ENCODE results near the gene KCNK10.

Gene KCNK10

GRCh38 chr14:88323086-88323522 lies at the start of gene KCNK10:
TSS of gene KCNK10 (minus strand) at chr14:88323269. CDS start at chr14:88322798, 471 bp downstream.
- Histone ChIP-seq H3K27me3 (ENCODE audit: control insufficient read depth in 1 of 2, insufficient read depth in 2 of 2, low read length in 2 of 2) (peaks cover 68 to 79% of the 10 kb centered on the region in 2 donors), H3K9ac (ENCODE audit: low read depth in 1 of 2, low read length in 2 of 2) (no peak within 1 kb of the TSS), H3K9me3 (ENCODE audit: control insufficient read depth in 1 of 2, low read length in 2 of 2) (no peaks in the 10 kb centered on the region)

GRCh38 chr14:88369496-88369895 lies 46.4 kb upstream of the KCNK10 start:
- Histone ChIP-seq H3K27me3 (ENCODE audit: control insufficient read depth in 1 of 2, insufficient read depth in 2 of 2, low read length in 2 of 2) (no peaks in the 10 kb centered on the region), H3K27ac (ENCODE audit: low read depth, low read length) (no peak overlapping the region), H3K4me3 (ENCODE audit: low read depth in 1 of 2, low read length in 2 of 2) (no peak overlapping the region), H3K9ac (ENCODE audit: low read depth in 1 of 2, low read length in 2 of 2) (no peak overlapping the region), H3K36me3 (ENCODE audit: control insufficient read depth in 1 of 2, insufficient read depth in 2 of 2, low read length in 2 of 2) (no peaks in the 10 kb centered on the region), H3K4me1 (ENCODE audit: control insufficient read depth in 1 of 2, insufficient read depth in 2 of 2, low read length in 2 of 2) (no peaks in the 10 kb centered on the region), H3K9me3 (ENCODE audit: control insufficient read depth in 1 of 2, low read length in 2 of 2) (no peaks in the 10 kb centered on the region)

More at GRCh38 chr14:88323086-88323522, at the start of gene KCNK10:
- Histone ChIP-seq H3K4me1 (ENCODE audit: control insufficient read depth in 1 of 2, insufficient read depth in 2 of 2, low read length in 2 of 2) (peaks cover 9 to 12% of the 10 kb centered on the region in 2 donors), H3K4me3 (ENCODE audit: low read depth in 1 of 2, low read length in 2 of 2) (peak within 1 kb of the TSS in 1 of 2 donors; percentile 54), H3K27ac (ENCODE audit: low read depth, low read length) (no peak within 1 kb of the TSS), H3K36me3 (ENCODE audit: control insufficient read depth in 1 of 2, insufficient read depth in 2 of 2, low read length in 2 of 2) (no peaks in the 10 kb centered on the region)

GRCh38 chr14:88364710-88365413 lies 41.8 kb upstream of the KCNK10 start:
- no peak overlapping the region for H3K9ac ChIP-seq (ENCODE audit: low read depth in 1 of 2, low read length in 2 of 2)
- H3K36me3 ChIP-seq (ENCODE audit: control insufficient read depth in 1 of 2, insufficient read depth in 2 of 2, low read length in 2 of 2): no peaks in the 10 kb centered on the region
- H3K27ac ChIP-seq (ENCODE audit: low read depth, low read length): no peak overlapping the region
- H3K9me3 ChIP-seq (ENCODE audit: control insufficient read depth in 1 of 2, low read length in 2 of 2): no peaks in the 10 kb centered on the region
- no peak overlapping the region for H3K4me3 ChIP-seq (ENCODE audit: low read depth in 1 of 2, low read length in 2 of 2)
- H3K4me1 ChIP-seq (ENCODE audit: control insufficient read depth in 1 of 2, insufficient read depth in 2 of 2, low read length in 2 of 2): no peaks in the 10 kb centered on the region
- no peaks in the 10 kb centered on the region for H3K27me3 ChIP-seq (ENCODE audit: control insufficient read depth in 1 of 2, insufficient read depth in 2 of 2, low read length in 2 of 2)

- no peaks in the 10 kb centered on the region for H3K4me1 ChIP-seq (ENCODE audit: control insufficient read depth in 1 of 2, insufficient read depth in 2 of 2, low read length in 2 of 2)
- no peaks in the 10 kb centered on the region for H3K27me3 ChIP-seq (ENCODE audit: control insufficient read depth in 1 of 2, insufficient read depth in 2 of 2, low read length in 2 of 2)
- H3K4me3 ChIP-seq (ENCODE audit: low read depth in 1 of 2, low read length in 2 of 2): no peak overlapping the region
- H3K9me3 ChIP-seq (ENCODE audit: control insufficient read depth in 1 of 2, low read length in 2 of 2): no peaks in the 10 kb centered on the region
- H3K36me3 ChIP-seq (ENCODE audit: control insufficient read depth in 1 of 2, insufficient read depth in 2 of 2, low read length in 2 of 2): no peaks in the 10 kb centered on the region
- no peak overlapping the region for H3K9ac ChIP-seq (ENCODE audit: low read depth in 1 of 2, low read length in 2 of 2)
- no peak overlapping the region for H3K27ac ChIP-seq (ENCODE audit: low read depth, low read length)
Measured at GRCh38 chr14:88363644-88364043, 40.6 kb upstream of the KCNK10 start.

GRCh38 chr14:88359500-88359899 lies 36.4 kb upstream of the KCNK10 start:
- Histone ChIP-seq H3K36me3 (ENCODE audit: control insufficient read depth in 1 of 2, insufficient read depth in 2 of 2, low read length in 2 of 2) (no peaks in the 10 kb centered on the region), H3K4me1 (ENCODE audit: control insufficient read depth in 1 of 2, insufficient read depth in 2 of 2, low read length in 2 of 2) (no peaks in the 10 kb centered on the region), H3K9ac (ENCODE audit: low read depth in 1 of 2, low read length in 2 of 2) (no peak overlapping the region), H3K9me3 (ENCODE audit: control insufficient read depth in 1 of 2, low read length in 2 of 2) (no peaks in the 10 kb centered on the region), H3K27ac (ENCODE audit: low read depth, low read length) (no peak overlapping the region), H3K27me3 (ENCODE audit: control insufficient read depth in 1 of 2, insufficient read depth in 2 of 2, low read length in 2 of 2) (no peaks in the 10 kb centered on the region), H3K4me3 (ENCODE audit: low read depth in 1 of 2, low read length in 2 of 2) (no peak overlapping the region)

- Histone ChIP-seq H3K9ac (ENCODE audit: low read depth in 1 of 2, low read length in 2 of 2) (no peak overlapping the region), H3K36me3 (ENCODE audit: control insufficient read depth in 1 of 2, insufficient read depth in 2 of 2, low read length in 2 of 2) (no peaks in the 10 kb centered on the region), H3K4me1 (ENCODE audit: control insufficient read depth in 1 of 2, insufficient read depth in 2 of 2, low read length in 2 of 2) (no peaks in the 10 kb centered on the region), H3K4me3 (ENCODE audit: low read depth in 1 of 2, low read length in 2 of 2) (no peak overlapping the region), H3K27me3 (ENCODE audit: control insufficient read depth in 1 of 2, insufficient read depth in 2 of 2, low read length in 2 of 2) (no peaks in the 10 kb centered on the region), H3K27ac (ENCODE audit: low read depth, low read length) (no peak overlapping the region), H3K9me3 (ENCODE audit: control insufficient read depth in 1 of 2, low read length in 2 of 2) (no peaks in the 10 kb centered on the region)
Measured at GRCh38 chr14:88354358-88354757, 31.3 kb upstream of the KCNK10 start.

- Histone ChIP-seq H3K36me3 (ENCODE audit: control insufficient read depth in 1 of 2, insufficient read depth in 2 of 2, low read length in 2 of 2) (no peaks in the 10 kb centered on the region), H3K4me1 (ENCODE audit: control insufficient read depth in 1 of 2, insufficient read depth in 2 of 2, low read length in 2 of 2) (no peaks in the 10 kb centered on the region), H3K27me3 (ENCODE audit: control insufficient read depth in 1 of 2, insufficient read depth in 2 of 2, low read length in 2 of 2) (no peaks in the 10 kb centered on the region), H3K27ac (ENCODE audit: low read depth, low read length) (no peak overlapping the region), H3K9me3 (ENCODE audit: control insufficient read depth in 1 of 2, low read length in 2 of 2) (no peaks in the 10 kb centered on the region), H3K4me3 (ENCODE audit: low read depth in 1 of 2, low read length in 2 of 2) (no peak overlapping the region), H3K9ac (ENCODE audit: low read depth in 1 of 2, low read length in 2 of 2) (no peak overlapping the region)
Measured at GRCh38 chr14:88352698-88353097, 29.6 kb upstream of the KCNK10 start.

GRCh38 chr14:88351966-88352691 lies 29.1 kb upstream of the KCNK10 start:
- Histone ChIP-seq H3K9me3 (ENCODE audit: control insufficient read depth in 1 of 2, low read length in 2 of 2) (no peaks in the 10 kb centered on the region), H3K9ac (ENCODE audit: low read depth in 1 of 2, low read length in 2 of 2) (no peak overlapping the region), H3K36me3 (ENCODE audit: control insufficient read depth in 1 of 2, insufficient read depth in 2 of 2, low read length in 2 of 2) (no peaks in the 10 kb centered on the region), H3K27me3 (ENCODE audit: control insufficient read depth in 1 of 2, insufficient read depth in 2 of 2, low read length in 2 of 2) (no peaks in the 10 kb centered on the region), H3K27ac (ENCODE audit: low read depth, low read length) (no peak overlapping the region), H3K4me3 (ENCODE audit: low read depth in 1 of 2, low read length in 2 of 2) (no peak overlapping the region), H3K4me1 (ENCODE audit: control insufficient read depth in 1 of 2, insufficient read depth in 2 of 2, low read length in 2 of 2) (no peaks in the 10 kb centered on the region)

- Histone ChIP-seq H3K36me3 (ENCODE audit: control insufficient read depth in 1 of 2, insufficient read depth in 2 of 2, low read length in 2 of 2) (no peaks in the 10 kb centered on the region), H3K9ac (ENCODE audit: low read depth in 1 of 2, low read length in 2 of 2) (no peak overlapping the region), H3K9me3 (ENCODE audit: control insufficient read depth in 1 of 2, low read length in 2 of 2) (no peaks in the 10 kb centered on the region), H3K27ac (ENCODE audit: low read depth, low read length) (no peak overlapping the region), H3K27me3 (ENCODE audit: control insufficient read depth in 1 of 2, insufficient read depth in 2 of 2, low read length in 2 of 2) (no peaks in the 10 kb centered on the region), H3K4me1 (ENCODE audit: control insufficient read depth in 1 of 2, insufficient read depth in 2 of 2, low read length in 2 of 2) (no peaks in the 10 kb centered on the region), H3K4me3 (ENCODE audit: low read depth in 1 of 2, low read length in 2 of 2) (no peak overlapping the region)
Measured at GRCh38 chr14:88348546-88348945, 25.5 kb upstream of the KCNK10 start.

GRCh38 chr14:88346048-88346639 lies 23.1 kb upstream of the KCNK10 start:
- Histone ChIP-seq H3K4me1 (ENCODE audit: control insufficient read depth in 1 of 2, insufficient read depth in 2 of 2, low read length in 2 of 2) (no peaks in the 10 kb centered on the region), H3K36me3 (ENCODE audit: control insufficient read depth in 1 of 2, insufficient read depth in 2 of 2, low read length in 2 of 2) (no peaks in the 10 kb centered on the region), H3K27ac (ENCODE audit: low read depth, low read length) (no peak overlapping the region), H3K9ac (ENCODE audit: low read depth in 1 of 2, low read length in 2 of 2) (no peak overlapping the region), H3K4me3 (ENCODE audit: low read depth in 1 of 2, low read length in 2 of 2) (no peak overlapping the region), H3K9me3 (ENCODE audit: control insufficient read depth in 1 of 2, low read length in 2 of 2) (no peaks in the 10 kb centered on the region), H3K27me3 (ENCODE audit: control insufficient read depth in 1 of 2, insufficient read depth in 2 of 2, low read length in 2 of 2) (no peaks in the 10 kb centered on the region)
